Measurements from ENCODE around the gene INA.

The INA gene

DNA sequence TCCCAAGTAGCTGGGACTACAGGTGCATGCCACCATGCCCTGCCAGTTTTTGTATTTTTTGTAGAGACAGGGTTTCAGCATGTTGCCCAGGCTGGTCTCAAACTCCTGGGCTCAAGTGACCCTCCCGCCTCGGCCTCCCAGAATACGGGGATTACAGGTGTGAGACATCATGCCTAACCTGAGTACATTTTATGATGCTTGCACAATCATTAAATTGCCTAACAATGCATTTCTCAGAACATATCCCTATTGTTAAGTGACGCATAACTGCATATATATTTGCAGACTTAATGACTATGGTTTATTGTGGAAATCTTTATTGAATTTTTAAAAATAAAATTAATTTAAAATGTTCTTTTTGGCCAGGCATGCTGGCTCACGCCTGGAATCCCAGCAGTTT is 30.7 kb downstream of the INA start:
- Histone ChIP-seq H2BK12ac (ENCODE audit: low read length) (no peak overlapping the region), H3K23ac (ENCODE audit: low read depth, low read length, poor library complexity) (no peak overlapping the region)

DNA sequence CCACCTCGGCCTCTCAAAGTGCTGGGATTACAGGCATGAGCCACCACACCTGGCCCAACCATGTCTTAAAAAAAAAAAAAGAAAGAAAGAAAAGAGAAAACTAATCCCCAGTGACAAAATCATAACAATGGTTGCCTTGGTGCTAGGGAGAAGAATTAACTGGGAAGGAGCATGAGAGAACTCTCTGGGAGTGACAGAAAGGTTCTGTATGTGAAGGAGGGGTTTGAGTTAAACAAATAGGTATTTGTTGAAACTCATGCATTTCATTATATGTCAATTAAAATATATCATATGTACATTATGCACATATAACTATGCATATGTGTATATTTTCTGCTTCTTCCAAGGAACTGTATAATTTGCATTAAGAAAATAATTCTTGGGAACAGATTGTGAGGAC is 33.3 kb downstream of the INA start:
- H2BK120ac ChIP-seq (ENCODE audit: low read depth, low read length): no peak overlapping the region
- no peak overlapping the region for H4K8ac ChIP-seq (ENCODE audit: low read depth, low read length)
- no peak overlapping the region for H3K4me3 ChIP-seq (ENCODE audit: low read length in 2 of 2)
- H2BK5ac ChIP-seq (ENCODE audit: low read length): no peak overlapping the region
- H3K36me3 ChIP-seq (replicated peaks in 1 of 2; ENCODE audit: control insufficient read depth in 2 of 2, insufficient read depth in 2 of 2, low read length in 2 of 2): peaks cover 23 to 96% of the 10 kb centered on the region in 2 donors
- H3K79me1 ChIP-seq (ENCODE audit: low read depth, low read length): no peaks in the 10 kb centered on the region
- no peak overlapping the region for H2BK12ac ChIP-seq (ENCODE audit: low read length)
- H2AK5ac ChIP-seq (ENCODE audit: low read depth, low read length): no peak overlapping the region
- WGBS, 2 donors (ENCODE audit: extremely low coverage in 2 of 2, insufficient read length in 2 of 2, insufficient replicate concordance in 1 of 2): no CpG with 5 or more reads among the region's 1 CpG
- H3K23ac ChIP-seq (ENCODE audit: low read depth, low read length, poor library complexity): no peak overlapping the region
- H2AFZ ChIP-seq (ENCODE audit: low read length): no peak overlapping the region
- H2BK15ac ChIP-seq (ENCODE audit: low read length): no peak overlapping the region
- no peak overlapping the region for H3K27ac ChIP-seq (replicated peaks; ENCODE audit: low read length)
- H3K4ac ChIP-seq (ENCODE audit: low read length): no peak overlapping the region
- no peaks in the 10 kb centered on the region for H3K9me3 ChIP-seq (replicated peaks in 1 of 2; ENCODE audit: control insufficient read depth in 2 of 2, insufficient read depth in 1 of 2, low read depth in 1 of 2, low read length in 2 of 2)
- no peaks in the 10 kb centered on the region for H3K4me1 ChIP-seq (ENCODE audit: control insufficient read depth in 2 of 2, insufficient read depth in 1 of 2, low read depth in 1 of 2, low read length in 2 of 2)
- H3K27me3 ChIP-seq (ENCODE audit: control insufficient read depth in 3 of 3, insufficient read depth in 3 of 3, low read depth in 1 of 3, low read length in 3 of 3): no peaks in the 10 kb centered on the region
- H4K91ac ChIP-seq (ENCODE audit: low read depth, low read length, poor library complexity): no peak overlapping the region
- H3K4me2 ChIP-seq (ENCODE audit: insufficient read depth, low read length, poor library complexity, severe bottlenecking): no peak overlapping the region
- DNase-seq (ENCODE audit: low spot score): no peak
- no peak overlapping the region for H3K18ac ChIP-seq (ENCODE audit: low read length)
- H3K9ac ChIP-seq (ENCODE audit: low read depth, low read length, poor library complexity): no peak overlapping the region
- H3K14ac ChIP-seq (ENCODE audit: low read length): no peak overlapping the region

More for the DNA sequence above, 30.7 kb downstream of the INA start:
- H3K18ac ChIP-seq (ENCODE audit: low read length): no peak overlapping the region
- H3K4me1 ChIP-seq (ENCODE audit: control insufficient read depth in 2 of 2, insufficient read depth in 1 of 2, low read depth in 1 of 2, low read length in 2 of 2): no peaks in the 10 kb centered on the region
- H3K36me3 ChIP-seq (replicated peaks in 1 of 2; ENCODE audit: control insufficient read depth in 2 of 2, insufficient read depth in 2 of 2, low read length in 2 of 2): peaks cover 20 to 91% of the 10 kb centered on the region in 2 donors
- no peak overlapping the region for H2BK5ac ChIP-seq (ENCODE audit: low read length)
- H4K91ac ChIP-seq (ENCODE audit: low read depth, low read length, poor library complexity): no peak overlapping the region
- H3K4ac ChIP-seq (ENCODE audit: low read length): no peak overlapping the region
- no peaks in the 10 kb centered on the region for H3K9me3 ChIP-seq (replicated peaks in 1 of 2; ENCODE audit: control insufficient read depth in 2 of 2, insufficient read depth in 1 of 2, low read depth in 1 of 2, low read length in 2 of 2)
- H2AFZ ChIP-seq (ENCODE audit: low read length): no peak overlapping the region
- no peak for DNase-seq (ENCODE audit: low spot score)
- H3K27ac ChIP-seq (replicated peaks; ENCODE audit: low read length): no peak overlapping the region
- no peak overlapping the region for H3K4me2 ChIP-seq (ENCODE audit: insufficient read depth, low read length, poor library complexity, severe bottlenecking)
- no peak overlapping the region for H2BK120ac ChIP-seq (ENCODE audit: low read depth, low read length)
- no peak overlapping the region for H2AK5ac ChIP-seq (ENCODE audit: low read depth, low read length)
- H3K14ac ChIP-seq (ENCODE audit: low read length): no peak overlapping the region
- H4K8ac ChIP-seq (ENCODE audit: low read depth, low read length): no peak overlapping the region
- no peak overlapping the region for H3K9ac ChIP-seq (ENCODE audit: low read depth, low read length, poor library complexity)
- no peaks in the 10 kb centered on the region for H3K79me1 ChIP-seq (ENCODE audit: low read depth, low read length)
- no peak overlapping the region for H3K4me3 ChIP-seq (ENCODE audit: low read length in 2 of 2)
- H2BK15ac ChIP-seq (ENCODE audit: low read length): no peak overlapping the region
- H3K27me3 ChIP-seq (ENCODE audit: control insufficient read depth in 3 of 3, insufficient read depth in 3 of 3, low read depth in 1 of 3, low read length in 3 of 3): no peaks in the 10 kb centered on the region
- WGBS, 2 donors (ENCODE audit: extremely low coverage in 2 of 2, insufficient read length in 2 of 2, insufficient replicate concordance in 1 of 2): no CpG with 5 or more reads among the region's 5 CpGs

DNA sequence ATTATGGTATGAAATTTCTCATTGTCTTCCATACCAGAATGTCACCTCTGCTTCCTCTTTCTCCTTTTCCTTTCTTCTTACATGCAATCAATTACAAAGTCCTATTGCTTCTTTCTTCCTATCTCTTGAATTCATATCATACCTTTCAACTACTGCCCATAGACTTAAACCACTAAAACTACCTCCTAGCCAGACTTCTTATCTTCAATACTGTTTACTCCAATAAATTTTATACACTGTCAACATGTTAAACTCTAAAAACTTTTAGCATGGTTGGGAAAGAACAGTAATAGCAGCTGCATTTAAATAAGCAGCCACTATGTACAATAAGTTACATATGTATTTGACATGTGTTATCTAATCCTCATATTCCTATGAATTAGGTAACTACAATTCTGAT is 39.1 kb downstream of the INA start:
- no peak overlapping the region for H4K8ac ChIP-seq (ENCODE audit: low read depth, low read length)
- no peak overlapping the region for H3K4ac ChIP-seq (ENCODE audit: low read length)
- H3K4me1 ChIP-seq (ENCODE audit: control insufficient read depth in 2 of 2, insufficient read depth in 1 of 2, low read depth in 1 of 2, low read length in 2 of 2): no peaks in the 10 kb centered on the region
- H4K91ac ChIP-seq (ENCODE audit: low read depth, low read length, poor library complexity): no peak overlapping the region
- H3K23ac ChIP-seq (ENCODE audit: low read depth, low read length, poor library complexity): no peak overlapping the region
- H2AK5ac ChIP-seq (ENCODE audit: low read depth, low read length): no peak overlapping the region
- no peak overlapping the region for H2BK5ac ChIP-seq (ENCODE audit: low read length)
- H2BK120ac ChIP-seq (ENCODE audit: low read depth, low read length): no peak overlapping the region
- no peaks in the 10 kb centered on the region for H3K9me3 ChIP-seq (replicated peaks in 1 of 2; ENCODE audit: control insufficient read depth in 2 of 2, insufficient read depth in 1 of 2, low read depth in 1 of 2, low read length in 2 of 2)
- H3K36me3 ChIP-seq (replicated peaks in 1 of 2; ENCODE audit: control insufficient read depth in 2 of 2, insufficient read depth in 2 of 2, low read length in 2 of 2): peaks cover 11 to 94% of the 10 kb centered on the region in 2 donors
- H2BK12ac ChIP-seq (ENCODE audit: low read length): no peak overlapping the region
- no peak overlapping the region for H3K4me3 ChIP-seq (ENCODE audit: low read length in 2 of 2)
- no peak overlapping the region for H3K27ac ChIP-seq (replicated peaks; ENCODE audit: low read length)
- H2BK15ac ChIP-seq (ENCODE audit: low read length): no peak overlapping the region
- H3K9ac ChIP-seq (ENCODE audit: low read depth, low read length, poor library complexity): no peak overlapping the region
- H3K27me3 ChIP-seq (ENCODE audit: control insufficient read depth in 3 of 3, insufficient read depth in 3 of 3, low read depth in 1 of 3, low read length in 3 of 3): no peaks in the 10 kb centered on the region
- H3K14ac ChIP-seq (ENCODE audit: low read length): no peak overlapping the region
- no peaks in the 10 kb centered on the region for H3K79me1 ChIP-seq (ENCODE audit: low read depth, low read length)
- DNase-seq (ENCODE audit: low spot score): no peak
- no peak overlapping the region for H2AFZ ChIP-seq (ENCODE audit: low read length)
- no peak overlapping the region for H3K18ac ChIP-seq (ENCODE audit: low read length)
- H3K4me2 ChIP-seq (ENCODE audit: insufficient read depth, low read length, poor library complexity, severe bottlenecking): no peak overlapping the region

GRCh38 chr10:103327906-103328305 is 51.0 kb downstream of the INA start:
- Histone ChIP-seq H3K36me3 (replicated peaks in 1 of 2; ENCODE audit: control insufficient read depth in 2 of 2, insufficient read depth in 2 of 2, low read length in 2 of 2) (peaks cover 14 to 94% of the 10 kb centered on the region in 2 donors), H2BK12ac (ENCODE audit: low read length) (no peak overlapping the region), H3K18ac (ENCODE audit: low read length) (no peak overlapping the region), H3K4me2 (ENCODE audit: insufficient read depth, low read length, poor library complexity, severe bottlenecking) (no peak overlapping the region), H3K27ac (replicated peaks; ENCODE audit: low read length) (no peak overlapping the region), H3K4ac (ENCODE audit: low read length) (no peak overlapping the region), H3K4me3 (ENCODE audit: low read length in 2 of 2) (no peak overlapping the region), H3K23ac (ENCODE audit: low read depth, low read length, poor library complexity) (no peak overlapping the region), H4K8ac (ENCODE audit: low read depth, low read length) (no peak overlapping the region), H3K27me3 (ENCODE audit: control insufficient read depth in 3 of 3, insufficient read depth in 3 of 3, low read depth in 1 of 3, low read length in 3 of 3) (no peaks in the 10 kb centered on the region), H3K9me3 (replicated peaks in 1 of 2; ENCODE audit: control insufficient read depth in 2 of 2, insufficient read depth in 1 of 2, low read depth in 1 of 2, low read length in 2 of 2) (no peaks in the 10 kb centered on the region), H2AFZ (ENCODE audit: low read length) (no peak overlapping the region), H2AK5ac (ENCODE audit: low read depth, low read length) (no peak overlapping the region), H3K4me1 (ENCODE audit: control insufficient read depth in 2 of 2, insufficient read depth in 1 of 2, low read depth in 1 of 2, low read length in 2 of 2) (no peaks in the 10 kb centered on the region), H3K14ac (ENCODE audit: low read length) (no peak overlapping the region), H2BK120ac (ENCODE audit: low read depth, low read length) (no peak overlapping the region), H2BK15ac (ENCODE audit: low read length) (no peak overlapping the region), H3K9ac (ENCODE audit: low read depth, low read length, poor library complexity) (no peak overlapping the region), H4K91ac (ENCODE audit: low read depth, low read length, poor library complexity) (no peak overlapping the region), H3K79me1 (ENCODE audit: low read depth, low read length) (no peaks in the 10 kb centered on the region), H2BK5ac (ENCODE audit: low read length) (no peak overlapping the region)
- no peak for DNase-seq (ENCODE audit: low spot score)
- WGBS, 2 donors (ENCODE audit: extremely low coverage in 2 of 2, insufficient read length in 2 of 2, insufficient replicate concordance in 1 of 2): no CpG with 5 or more reads among the region's 7 CpGs
